NCI-H1436 (cell line): ENCODE data around the gene HBM.
"Not testable (repeated sequence)": the region's sequence is repeated elsewhere in the genome, so short reads cannot be mapped to it uniquely, and the experiment has no call there.

Source experiments
- DNase-seq: peaks from one replicate; lab custom pipeline; 2025; lab: John Stamatoyannopoulos, UW

Gene HBM

DNA sequence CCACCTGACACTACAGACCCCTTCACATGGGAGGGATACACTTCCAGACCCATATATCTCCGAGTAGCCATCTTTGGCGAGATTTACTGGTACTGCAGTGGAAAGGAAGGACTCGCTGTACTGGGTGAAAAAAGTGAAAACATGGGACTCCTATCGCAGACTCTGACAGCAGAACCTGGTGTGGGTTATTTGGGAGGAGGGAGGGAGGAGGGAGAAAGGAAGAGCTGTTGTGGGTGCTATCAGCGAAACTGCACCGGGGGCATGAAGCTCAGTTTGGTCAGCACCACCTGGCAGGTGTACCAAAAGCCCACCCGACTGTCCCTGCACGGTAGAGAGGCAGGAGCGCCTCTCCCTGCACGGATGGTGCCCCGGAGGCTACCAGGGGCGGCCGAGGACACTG, 19.4 kb downstream of the HBM start:
- no peak for DNase-seq

DNA sequence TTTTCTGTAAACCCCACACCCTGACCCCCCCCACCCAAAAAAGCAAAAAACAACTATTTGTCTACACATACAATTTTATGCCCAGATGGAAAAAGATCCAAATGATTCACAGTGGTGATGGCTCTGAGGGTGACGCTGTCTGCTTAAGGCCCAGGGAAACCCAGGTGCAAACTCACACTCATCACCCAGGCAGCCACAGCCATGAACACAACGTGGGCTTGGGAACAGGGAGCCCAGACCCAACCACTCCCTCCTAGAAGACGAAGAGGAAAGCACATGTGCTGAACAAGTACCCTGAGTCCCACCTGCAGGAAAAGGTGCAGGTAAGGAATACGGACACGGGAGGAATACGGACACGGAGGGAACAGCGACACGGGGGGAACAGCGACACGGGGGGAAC, 19.9 kb downstream of the HBM start:
- DNase-seq, result no peak

DNA sequence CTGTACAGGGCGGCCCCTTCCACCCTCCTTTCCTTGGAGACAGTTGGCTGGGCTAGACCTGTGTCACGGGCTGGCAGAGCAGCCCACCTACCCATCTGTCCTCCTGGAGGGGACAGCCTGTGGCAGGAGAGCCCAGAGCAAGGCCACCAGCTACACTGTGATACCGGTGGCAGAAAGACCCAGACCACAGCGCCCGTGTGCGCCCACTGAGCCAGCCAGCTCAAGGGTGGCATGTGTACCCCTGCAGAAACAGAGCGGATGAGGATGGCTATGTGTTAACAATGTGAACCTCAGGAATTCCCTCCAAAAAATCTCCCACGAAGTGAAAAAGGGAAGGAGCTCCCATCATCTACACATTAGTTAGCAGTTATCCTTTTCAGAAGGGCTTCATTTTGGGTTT, 21.6 kb downstream of the HBM start:
- DNase-seq, result no peak

DNA sequence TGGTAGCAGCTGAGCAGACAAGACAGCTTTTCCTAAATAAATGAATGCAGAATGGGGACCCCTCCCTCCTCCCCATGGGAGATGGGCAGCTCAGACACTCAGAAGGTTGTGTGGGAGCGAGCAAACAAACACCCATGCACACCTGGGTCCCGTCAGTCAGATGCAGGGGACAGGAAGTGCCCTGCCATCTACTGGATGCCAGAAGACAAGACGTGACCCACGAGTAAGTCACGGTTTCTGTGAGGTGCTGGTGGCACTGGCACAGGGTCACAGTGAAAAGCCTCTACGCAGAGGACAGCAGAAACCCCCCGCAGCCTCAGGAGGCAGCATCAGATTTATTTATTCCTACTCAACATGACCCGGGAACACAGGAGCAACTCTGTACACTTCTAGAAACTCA, 22.9 kb downstream of the HBM start:
- no peak for DNase-seq

DNA sequence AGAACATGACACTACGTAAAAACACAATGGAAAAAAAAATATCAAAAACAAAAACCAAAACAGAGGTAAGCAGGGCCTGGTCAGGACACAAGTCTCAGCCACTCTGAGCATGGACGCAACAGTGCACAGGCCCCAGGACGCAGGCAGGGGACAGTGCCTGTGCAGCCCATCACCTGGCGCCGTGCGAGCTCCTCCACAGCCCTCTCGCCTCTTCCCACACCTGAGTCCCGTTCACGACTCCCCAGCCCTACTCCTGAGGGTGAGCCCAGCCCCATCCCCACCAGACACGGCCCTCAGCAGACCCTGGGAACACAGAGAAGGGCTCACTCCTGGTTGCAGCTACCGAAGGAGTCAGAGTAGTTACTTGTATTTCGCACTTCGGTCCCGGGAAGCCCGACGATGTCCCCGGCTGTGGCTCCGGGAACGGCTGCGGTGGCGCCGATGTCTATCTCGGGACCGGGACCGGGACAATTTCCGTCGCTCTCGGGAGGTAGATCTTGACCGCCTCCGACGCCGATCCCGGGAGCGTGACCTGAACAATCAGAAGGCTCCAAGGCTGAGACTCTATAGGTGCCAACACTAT, 23.9 kb downstream of the HBM start:
- DNase-seq, result no peak

DNA sequence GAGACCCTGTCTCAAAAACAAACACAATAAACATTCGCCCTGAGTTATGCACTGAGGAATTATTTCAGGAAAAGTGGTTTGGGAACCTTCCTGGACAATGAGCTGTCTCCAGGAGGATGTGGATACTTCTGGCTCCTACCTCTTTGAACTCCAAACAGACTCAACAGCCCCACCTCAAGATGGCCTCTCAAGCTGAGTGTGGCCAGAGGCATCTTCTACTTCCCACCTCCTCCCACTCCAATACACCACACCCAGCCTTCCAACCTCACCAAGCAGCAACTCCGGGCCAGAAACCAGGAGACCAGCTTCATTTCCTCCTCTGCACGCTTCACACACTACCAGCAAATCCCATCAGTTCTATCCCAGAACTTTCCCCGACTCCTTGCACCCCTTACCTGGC, 26.1 kb downstream of the HBM start:
- no peak for DNase-seq

DNA sequence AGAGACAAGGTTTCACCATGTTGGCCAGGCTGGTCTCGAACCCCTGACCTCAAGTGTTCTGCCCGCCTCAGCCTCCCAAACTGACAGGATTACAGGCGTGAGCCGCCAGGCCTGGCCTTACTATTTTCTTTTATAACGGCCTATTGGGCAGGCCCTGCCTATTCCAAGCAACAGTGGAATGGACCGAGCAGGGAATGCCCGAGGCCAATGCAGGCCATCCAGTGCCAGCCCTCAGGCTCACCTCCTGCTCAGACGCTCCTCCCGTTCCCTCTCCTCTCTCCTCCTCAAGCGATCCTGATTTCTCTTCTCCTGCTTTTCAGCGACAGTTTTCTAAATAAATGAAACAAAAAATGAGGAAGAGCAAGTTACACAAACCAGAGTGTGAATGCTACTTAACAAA, 26.9 kb downstream of the HBM start:
- no peak for DNase-seq

DNA sequence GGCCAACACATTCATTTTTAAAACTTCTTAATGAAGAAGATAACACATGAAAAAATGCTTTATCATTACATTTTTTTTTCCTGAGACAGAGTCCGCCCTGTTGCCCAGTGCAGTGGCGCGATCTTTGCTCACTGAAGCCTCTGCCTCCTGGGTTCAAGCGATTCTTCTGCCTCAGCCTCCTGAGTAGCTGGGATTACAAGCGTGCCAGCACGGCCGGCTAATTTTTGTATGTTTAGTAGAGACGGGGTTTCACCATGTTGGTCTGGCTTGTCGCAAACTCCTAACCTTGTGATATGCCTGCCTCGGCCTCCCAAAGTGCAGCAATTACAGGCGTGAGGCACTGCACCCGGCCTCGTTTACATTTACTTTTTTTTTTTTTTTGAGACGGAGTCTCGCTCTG, 27.7 kb downstream of the HBM start:
- no peak for DNase-seq

DNA sequence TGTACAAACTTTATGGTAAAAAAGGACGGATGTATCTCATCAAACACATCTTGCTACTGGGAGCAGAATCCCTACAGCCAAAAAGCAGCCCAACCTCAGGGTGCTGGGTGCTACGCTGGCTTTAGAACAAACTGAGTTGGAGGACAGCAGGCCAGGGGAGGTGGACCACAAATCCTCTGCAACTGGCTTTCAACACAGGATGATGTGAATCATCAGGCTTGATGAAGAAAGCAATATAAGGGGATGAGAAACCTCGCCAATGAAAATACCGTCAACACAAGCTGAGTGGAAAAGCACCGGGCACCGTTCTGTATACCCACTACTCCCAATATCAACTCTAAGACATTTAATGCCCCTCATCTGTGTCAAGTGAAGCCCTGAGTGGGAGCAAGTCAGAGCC, 28.7 kb downstream of the HBM start:
- no peak for DNase-seq

DNA sequence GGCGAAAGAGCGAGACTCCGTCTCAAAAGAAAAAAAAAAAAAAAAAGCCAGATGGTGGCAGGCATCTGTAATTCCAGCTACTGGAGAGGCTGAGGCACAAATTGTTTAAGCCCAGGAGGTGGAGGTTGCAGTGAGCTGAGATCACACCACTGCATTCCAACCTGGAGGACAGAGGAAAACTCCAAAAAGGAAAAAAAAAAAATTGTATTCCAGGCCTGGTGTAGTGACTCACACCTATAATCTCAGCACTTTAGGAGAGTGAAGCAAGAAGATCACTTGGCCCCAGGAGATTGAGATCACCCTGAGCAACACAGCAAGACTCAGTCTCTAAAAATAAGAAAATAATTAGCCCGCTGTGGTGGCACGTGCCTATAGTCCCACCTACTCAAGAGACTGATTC, 34.6 kb downstream of the HBM start:
- no peak for DNase-seq

DNA sequence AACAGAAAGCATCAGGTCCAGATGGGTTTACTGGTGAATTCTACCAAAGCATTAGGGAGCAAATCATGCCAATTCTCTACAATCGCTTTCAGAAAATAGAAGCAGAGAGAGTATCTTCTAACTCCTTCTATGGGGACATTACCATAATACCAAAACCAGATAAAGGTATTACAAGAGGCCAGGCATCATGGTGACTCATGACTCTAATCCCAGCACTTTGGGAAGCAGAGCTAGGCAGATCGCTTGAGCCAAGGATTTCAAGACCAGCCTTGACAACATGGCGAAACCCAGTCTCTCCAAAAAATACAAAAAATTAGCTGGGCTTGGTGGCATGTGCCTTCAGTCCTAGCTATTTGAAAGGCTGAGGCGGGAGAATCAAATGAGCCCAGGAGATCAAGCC, 37.5 kb downstream of the HBM start:
- no peak for DNase-seq

DNA sequence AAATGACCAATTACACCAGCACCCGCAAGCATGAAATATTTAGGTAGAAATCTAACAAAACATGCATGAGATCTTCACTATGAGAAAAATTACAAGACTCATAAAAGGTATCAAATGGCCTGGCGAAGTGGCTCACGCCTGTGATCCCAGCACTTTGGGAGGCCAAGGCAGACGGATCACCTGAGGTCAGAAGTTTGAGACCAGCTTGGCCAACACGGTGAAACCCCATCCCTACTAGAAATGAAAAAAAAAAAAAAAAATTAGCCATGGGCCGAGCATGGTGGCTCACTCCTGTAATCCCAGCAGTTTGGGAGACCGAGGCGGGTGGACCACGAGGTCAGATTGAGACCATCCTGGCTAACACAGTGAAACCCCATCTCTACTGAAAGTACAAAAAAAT, 38.3 kb downstream of the HBM start:
- not testable (repeated sequence) for DNase-seq

DNA sequence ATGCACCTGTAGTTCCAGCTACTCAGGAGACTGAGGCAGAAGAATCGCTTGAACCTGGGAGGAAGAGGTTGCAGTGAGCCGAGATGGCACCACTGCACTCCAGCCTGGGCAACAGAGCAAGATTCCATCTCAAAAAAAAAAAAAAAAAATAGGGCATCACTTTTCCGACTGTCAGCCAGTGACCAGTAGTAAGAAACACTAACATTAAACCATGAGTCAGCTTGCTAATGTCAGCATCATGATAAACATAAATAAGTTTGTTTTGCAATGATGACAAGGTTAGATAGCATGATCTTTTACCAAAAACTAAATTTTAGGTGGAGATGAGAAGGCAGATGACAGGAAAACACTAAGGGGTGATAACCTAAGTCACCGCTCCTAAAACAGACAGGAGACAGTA, 43.6 kb downstream of the HBM start:
- not testable (repeated sequence) for DNase-seq

DNA sequence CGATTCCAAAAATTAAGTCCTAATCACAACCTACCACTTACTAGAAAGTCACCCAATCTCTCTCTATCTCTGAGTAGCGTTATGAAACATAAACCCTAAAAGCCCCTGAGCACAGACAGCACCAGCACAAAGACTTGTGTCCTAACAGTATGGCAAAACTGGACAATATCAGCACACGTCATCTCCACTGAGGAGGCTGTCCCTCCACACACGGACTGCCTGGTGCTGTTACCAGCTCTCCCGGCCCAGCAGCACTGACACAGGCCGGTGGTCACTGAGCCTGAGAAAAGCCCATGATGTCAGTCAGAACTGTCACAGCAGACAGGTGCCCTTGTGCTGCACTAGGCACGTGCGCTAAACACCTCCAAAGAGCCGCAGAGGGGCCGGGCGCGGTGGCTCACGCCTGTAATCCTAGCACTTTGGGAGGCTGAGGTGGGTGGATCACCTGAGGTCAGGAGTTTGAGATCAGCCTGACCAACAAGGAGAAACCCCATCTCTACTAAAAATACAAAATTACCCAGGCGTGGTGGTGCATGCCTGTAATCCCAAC, 45.9 kb downstream of the HBM start:
- not testable (repeated sequence) for DNase-seq

DNA sequence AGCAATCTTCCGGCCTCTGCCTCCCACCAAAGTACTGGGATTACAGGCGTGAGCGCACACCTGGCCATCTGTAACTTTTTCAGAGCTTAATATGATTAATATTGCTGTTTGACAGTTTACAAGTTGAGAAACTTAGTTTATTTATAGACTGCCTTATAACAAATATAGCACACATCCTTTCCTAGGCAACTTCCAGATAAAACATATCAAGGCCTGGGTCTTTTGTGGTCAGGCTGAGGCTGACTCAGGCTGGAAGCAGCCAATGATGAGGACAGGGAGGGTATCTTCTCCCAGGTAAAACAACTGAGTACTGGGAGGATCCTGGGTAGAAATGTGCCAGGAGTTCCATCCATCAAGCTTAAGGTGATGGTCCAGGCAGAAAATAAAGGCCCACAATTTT, 47.2 kb downstream of the HBM start:
- no peak for DNase-seq
